GM08714 (cell line): ENCODE results near the gene PSMB3.

Source experiments
- H3K4me3 ChIP-seq: fragments of 200-500 bp; sonication (Bioruptor generic); 2 replicates; pipeline ENCODE4 v1.5.1; 2014; ENCODE audit warnings: mild to moderate bottlenecking, low read length, inconsistent platforms
- ZNF274 ChIP-seq: IDR thresholded peaks from 2 replicates; pipeline ENCODE4 v1.6.1; 2012; ENCODE audit warnings: mild to moderate bottlenecking, low read depth, low read length

PSMB3 gene

GRCh38 chr17:38746849-38747462 is 5.6 kb upstream of the PSMB3 start:
- H3K4me3 ChIP-seq, result peak overlapping the region; percentile 70
- no peak for TF ChIP-seq ZNF274

GRCh38 chr17:38747463-38748148 is 4.9 kb upstream of the PSMB3 start:
- H3K4me3 ChIP-seq, result peak overlapping the region; percentile 70
- TF ChIP-seq ZNF274, result no peak

- TF ChIP-seq ZNF274, result no peak
- H3K4me3 ChIP-seq, result peak within 1 kb of the TSS; percentile 82
Observed at GRCh38 chr17:38748149-38748891, 4.2 kb upstream of the PSMB3 start, which contains the start of gene PCGF2. TSS of gene PCGF2 (minus strand) at chr17:38748336. CDS start at chr17:38740402, 7,934 bp downstream.

- TF ChIP-seq ZNF274, result no peak
- H3K4me3 ChIP-seq, result peak overlapping the region; percentile 82
Observed at GRCh38 chr17:38748892-38749222, 3.7 kb upstream of the PSMB3 start.

GRCh38 chr17:38749223-38750043 is 3.1 kb upstream of the PSMB3 start:
- TF ChIP-seq ZNF274, result no peak
- peak overlapping the region; percentile 82 for H3K4me3 ChIP-seq

DNA sequence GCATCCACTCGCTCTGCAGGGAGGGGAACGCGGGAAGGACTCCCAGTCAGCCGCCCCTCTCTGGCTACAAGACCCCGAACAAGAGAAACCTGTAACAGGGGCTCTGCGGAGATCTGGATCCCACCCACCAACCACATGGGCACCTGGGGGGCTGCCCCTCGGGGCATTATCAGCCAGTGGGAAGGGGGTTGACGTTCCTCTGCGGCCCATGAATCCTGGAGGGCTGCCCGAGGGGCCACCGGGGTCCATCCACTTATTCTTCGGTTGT is 2.6 kb upstream of the PSMB3 start:
- H3K4me3 ChIP-seq, result peak overlapping the region; percentile 82; the same call in 1 of the 2 replicates

GRCh38 chr17:38750312-38751121 is 2.0 kb upstream of the PSMB3 start:
- no peak for TF ChIP-seq ZNF274
- H3K4me3 ChIP-seq, result peak overlapping the region; percentile 82

More for the DNA sequence above, 2.6 kb upstream of the PSMB3 start:
- TF ChIP-seq ZNF274, result no peak

DNA sequence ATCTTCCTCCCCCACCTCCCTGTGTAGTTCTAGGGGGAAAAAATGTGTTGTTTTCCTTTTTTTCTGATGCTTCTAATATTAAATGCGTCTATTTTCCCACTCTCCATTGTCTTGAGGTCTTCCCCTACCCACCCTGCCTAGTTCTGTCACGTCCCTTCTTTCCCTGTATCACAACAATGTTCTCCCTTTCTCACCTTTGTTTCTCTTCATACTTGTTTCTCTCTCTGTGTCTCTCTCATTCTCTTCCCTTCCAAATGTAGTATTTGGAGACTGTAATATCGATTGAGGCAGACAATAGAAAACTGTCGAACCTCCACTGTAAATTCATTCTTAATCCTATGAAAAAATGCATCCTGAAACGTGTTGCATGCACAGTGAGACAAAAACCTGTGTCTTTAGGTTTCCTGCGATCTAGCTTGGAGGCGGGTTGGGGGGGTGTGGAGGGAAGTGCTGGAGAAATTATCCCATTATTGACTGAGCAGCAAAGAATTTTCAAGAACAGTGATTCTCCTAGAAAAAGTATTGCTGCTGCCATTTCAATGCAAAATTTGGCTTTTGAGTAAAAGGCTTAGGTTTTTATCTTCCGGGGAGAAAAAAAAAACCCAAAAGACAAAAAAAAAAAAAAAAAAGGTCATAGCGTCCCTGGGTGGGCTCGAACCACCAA is 1.3 kb upstream of the PSMB3 start:
- peak overlapping the region; percentile 82 for H3K4me3 ChIP-seq
- no peak for TF ChIP-seq ZNF274

DNA sequence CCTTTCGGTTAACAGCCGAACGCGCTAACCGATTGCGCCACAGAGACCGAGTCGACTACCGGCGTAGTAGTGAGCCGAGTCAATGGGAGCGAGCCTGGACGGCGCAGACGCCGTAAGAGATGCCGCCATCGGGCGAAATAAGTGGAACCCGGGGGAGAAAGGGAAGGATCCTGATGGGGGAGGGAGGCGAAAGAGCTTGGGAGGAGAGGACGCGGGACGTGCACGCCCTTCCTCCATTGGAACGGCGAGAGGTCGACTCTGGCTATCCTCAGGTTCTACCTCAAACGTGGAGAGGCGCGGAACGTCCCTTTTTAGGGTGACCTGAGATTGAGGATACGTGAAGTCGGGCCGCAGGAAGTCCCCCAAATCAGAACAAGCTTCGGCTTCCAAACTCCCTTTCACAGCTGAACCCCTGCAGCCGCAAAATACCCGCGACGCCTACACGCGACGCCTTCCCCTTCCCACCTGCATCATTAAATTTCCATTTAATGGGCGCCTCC is 683 bp upstream of the PSMB3 start:
- peak overlapping the region; percentile 82 for H3K4me3 ChIP-seq
- TF ChIP-seq ZNF274, result no peak

- peak overlapping the region; percentile 83 for H3K4me3 ChIP-seq
- no peak for TF ChIP-seq ZNF274
Observed at GRCh38 chr17:38753071-38753506, 548 bp downstream of the PSMB3 start.

DNA sequence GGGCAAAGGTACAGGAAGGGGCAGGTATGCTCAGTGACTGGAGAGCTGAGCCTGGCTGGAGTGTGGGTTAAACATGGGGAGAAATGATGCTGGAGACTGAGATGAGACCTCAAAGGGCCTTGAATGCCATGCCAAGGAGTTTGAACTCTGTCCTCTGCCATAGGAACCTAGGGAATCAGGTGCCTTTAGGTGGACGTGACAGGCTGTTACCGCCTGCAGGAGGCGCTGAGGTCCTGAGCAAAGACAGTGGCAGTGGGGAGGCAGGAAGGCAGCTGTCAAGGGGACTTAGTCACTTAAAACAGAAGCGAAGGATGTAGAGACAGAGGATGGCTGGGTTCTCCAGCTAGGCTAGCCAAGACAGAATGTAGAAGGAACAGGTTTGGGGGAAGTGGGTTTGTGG is 9.1 kb downstream of the PSMB3 start:
- no peak for TF ChIP-seq ZNF274
- no peak overlapping the region for H3K4me3 ChIP-seq

DNA sequence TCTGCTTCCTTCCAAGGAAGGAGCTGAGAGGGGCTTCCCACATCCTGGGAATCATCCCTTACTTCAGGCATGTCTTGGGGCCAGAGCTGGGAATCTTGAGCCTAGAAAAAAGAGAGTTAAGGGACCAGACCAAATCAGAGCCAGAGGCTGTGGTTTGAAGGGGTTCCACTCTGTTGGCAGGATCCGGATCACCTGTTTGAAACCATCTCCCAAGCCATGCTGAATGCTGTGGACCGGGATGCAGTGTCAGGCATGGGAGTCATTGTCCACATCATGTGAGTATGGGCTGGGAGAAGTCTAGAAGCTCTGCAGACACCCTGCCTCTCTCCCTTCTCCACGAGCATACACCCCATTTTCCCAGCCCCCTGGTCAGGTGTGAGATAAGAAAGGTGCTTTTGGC is 9.7 kb downstream of the PSMB3 start:
- no peak overlapping the region for H3K4me3 ChIP-seq
- no peak for TF ChIP-seq ZNF274

DNA sequence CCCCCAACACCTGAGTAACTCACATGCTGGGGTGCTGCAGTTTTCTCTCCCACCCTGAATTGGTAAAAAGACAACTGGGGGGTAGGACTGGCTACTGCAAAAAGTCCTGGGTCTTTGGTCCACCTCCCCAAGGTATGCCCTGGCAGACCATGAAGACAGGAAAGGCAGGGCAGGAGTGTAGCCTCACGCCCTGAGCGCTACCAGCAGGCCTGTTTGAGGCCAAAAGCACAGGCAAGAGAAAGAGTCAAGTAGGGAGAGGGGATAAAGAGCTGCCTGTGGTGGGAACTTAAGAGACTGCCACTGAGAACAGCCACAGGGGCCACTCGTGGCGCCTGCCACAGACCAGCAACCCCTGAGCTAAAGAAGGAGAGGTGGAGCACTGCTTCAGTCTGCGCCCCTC is 13.8 kb downstream of the PSMB3 start:
- no peak for TF ChIP-seq ZNF274
- H3K4me3 ChIP-seq, result no peak overlapping the region
